ENCODE measurements around the gene SMTN.
A peak's percentile ranks its signal among the peaks of the same experiment; 100 is the strongest.

SMTN gene

DNA sequence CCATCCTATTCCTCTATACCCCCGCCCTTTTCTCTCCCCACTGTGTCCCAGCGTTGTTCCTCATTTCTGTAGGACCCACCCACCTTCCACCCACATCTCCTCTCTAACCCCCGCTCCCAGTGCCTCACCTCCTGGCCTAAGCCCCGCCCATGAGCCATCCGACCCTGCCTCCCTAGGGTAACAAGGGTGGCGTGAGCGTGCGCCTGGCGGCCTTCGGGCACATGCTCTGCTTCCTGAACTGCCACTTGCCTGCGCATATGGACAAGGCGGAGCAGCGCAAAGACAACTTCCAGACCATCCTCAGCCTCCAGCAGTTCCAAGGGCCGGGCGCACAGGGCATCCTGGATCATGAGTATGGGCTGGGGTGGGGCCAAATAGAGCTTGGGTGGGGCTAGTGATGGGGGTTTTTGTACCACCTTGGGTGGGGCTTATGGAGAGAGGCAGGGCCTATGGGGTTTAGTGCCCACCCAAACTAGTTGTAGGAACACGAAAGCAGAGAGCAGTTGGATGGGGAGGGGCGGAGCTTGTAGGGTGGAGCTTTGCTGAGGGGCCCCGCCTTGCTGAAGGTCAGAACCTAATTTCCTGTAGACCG is 46.2 kb downstream of the SMTN start:
- DNase-seq = no peak

DNA sequence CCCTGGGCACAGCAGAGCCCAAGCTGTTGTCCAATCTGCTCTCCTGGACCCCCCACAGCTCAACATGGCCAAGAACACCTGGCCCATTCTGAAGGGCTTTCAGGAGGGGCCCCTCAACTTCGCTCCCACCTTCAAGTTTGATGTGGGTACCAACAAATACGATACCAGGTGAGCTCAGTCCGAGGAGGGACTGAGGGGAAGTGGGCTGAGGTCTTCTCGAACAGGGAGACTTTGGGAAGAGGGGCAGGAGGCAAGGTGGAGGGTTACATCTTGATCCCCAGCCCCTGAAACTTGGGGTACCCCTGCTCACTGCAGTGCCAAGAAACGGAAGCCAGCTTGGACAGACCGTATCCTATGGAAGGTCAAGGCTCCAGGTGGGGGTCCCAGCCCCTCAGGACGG is 47.0 kb downstream of the SMTN start:
- no peak for DNase-seq

DNA sequence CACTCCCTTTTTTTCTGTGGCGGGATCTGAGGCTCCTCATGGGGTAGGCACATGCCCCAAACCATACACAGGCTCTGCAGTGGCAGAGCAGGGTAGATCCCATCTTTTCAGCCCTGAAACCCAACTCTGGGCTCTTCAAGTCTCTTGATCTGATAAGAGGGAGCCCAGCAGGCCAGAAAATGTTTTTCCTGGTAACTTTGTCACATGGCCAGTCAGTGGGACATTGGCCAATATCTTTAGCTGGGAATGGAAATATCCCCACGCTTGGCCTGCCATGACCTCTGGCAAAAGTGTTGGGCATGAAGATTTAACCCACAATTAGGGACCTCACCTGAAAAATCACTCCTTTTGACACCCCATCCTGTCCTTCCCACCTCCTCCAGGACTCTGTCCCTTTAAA is 49.8 kb downstream of the SMTN start:
- no peak for DNase-seq

- no peak for DNase-seq
These were observed 52.8 kb downstream of the SMTN start for GRCh38 chr22:31133911-31134310.

GRCh38 chr22:31134688-31135087 is 53.6 kb downstream of the SMTN start:
- DNase-seq = no peak

- DNase-seq = no peak
These were observed 54.6 kb downstream of the SMTN start for GRCh38 chr22:31135706-31136105.

GRCh38 chr22:31136155-31136554 is 55.0 kb downstream of the SMTN start:
- no peak for DNase-seq

DNA sequence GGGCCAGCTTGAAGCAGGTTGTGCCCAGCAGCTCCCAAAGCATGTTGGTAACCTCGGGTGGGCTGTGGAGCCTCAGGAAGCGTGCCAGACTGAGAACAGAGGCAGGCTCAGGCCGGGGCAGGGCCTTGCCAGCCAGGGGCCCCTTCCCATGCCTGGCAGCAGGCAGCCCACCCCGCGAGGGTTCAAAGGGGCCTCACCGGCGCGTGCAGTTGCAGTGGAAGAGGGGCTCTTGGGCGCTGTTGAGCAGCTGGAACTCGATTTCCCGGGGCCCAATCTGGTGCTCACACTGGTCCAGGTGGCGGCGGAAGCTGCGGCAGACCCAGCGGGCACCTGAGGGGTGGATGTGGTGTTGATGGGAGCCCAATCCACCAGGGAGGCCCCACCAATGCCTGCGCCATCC is 55.6 kb downstream of the SMTN start:
- DNase-seq = no peak

GRCh38 chr22:31137721-31138120 is 56.6 kb downstream of the SMTN start:
- no peak for DNase-seq

DNA sequence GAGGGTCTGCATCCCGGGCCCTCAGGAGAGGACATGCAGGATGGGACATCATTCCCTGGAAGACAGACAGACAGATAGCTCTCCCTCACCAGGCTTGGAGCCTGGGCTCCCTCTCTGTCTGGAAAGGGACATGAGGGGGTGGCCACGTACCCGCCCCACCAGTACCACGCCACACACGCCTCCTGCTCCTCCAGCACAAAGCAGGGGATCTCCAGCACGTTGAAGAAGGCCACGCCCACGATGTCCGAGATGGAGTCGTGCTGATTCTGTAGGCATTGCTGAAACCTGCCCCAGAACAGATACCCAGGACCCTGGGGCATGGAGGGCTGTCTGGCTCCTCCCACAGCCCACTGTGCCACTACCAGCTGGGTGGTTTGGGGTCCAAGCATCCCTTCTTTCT is 57.0 kb downstream of the SMTN start:
- DNase-seq = no peak

- DNase-seq = no peak
These were observed 57.9 kb downstream of the SMTN start for GRCh38 chr22:31139066-31139465.

GRCh38 chr22:31139866-31140716 is 59.0 kb downstream of the SMTN start, which contains the start of gene PLA2G3:
Gene PLA2G3 (minus strand): TSS chr22:31140508. CDS start chr22:31140354, 154 bp downstream.
- DNase-seq = peak; percentile 32

DNA sequence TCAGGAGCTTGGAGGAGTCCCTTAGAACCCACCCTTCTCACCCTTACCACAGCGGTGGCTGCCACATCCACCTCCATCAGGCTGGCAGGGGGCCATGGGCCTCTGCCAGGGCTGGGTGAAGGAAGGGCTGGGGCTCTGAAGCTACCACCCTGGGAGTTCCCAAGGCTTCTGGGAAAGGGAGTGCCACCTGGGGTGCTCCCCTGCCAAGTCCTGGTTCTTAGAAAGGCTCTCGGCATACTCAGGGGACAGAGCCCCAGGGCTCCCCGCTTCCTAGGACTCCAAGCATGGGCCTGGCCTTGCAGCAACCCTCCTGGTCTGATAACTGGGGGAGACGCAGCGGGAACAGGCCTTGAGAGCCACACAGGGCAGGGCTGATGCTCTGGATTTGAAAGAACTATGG is 59.6 kb downstream of the SMTN start:
- no peak for DNase-seq

DNA sequence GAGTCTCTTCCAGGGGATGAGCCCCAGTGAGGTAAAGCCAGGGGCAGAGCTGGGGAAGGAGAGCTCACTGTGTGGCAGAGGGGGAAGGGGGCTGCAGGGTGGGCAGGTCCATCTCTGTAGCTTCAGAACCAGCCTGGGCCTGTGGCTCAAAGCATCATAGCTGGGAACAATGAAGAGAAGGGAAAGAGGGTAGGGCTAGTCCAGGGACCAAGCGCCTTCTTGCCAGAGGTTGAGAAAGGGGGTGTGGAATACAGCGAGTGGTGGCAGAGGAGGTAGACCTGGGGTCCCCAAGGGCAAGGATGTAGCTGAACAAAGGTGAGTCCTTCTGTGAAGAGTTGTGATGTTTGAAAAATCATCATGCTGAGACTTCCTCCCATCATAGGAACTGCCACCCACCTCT is 60.4 kb downstream of the SMTN start:
- DNase-seq = no peak

DNA sequence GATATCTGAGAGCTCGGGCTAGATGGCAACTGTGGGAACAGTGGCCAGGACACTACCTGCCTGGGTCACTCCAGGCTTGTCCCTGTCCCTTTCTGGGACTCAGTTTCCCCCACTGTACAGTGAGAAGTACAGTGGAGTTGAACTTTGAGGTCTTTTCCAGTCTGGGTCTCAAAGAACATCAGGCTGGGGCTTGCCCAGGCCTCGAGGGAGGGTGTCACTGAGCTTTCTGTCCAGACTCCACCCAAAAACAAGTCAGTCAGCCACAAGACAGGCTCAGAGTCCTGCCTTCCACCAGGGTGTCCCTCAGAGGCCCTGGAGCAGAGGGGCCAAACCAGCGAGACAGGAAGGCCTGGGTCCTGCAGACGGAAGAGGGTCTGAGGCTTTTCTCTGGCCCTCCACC is 61.2 kb downstream of the SMTN start:
- no peak for DNase-seq

DNA sequence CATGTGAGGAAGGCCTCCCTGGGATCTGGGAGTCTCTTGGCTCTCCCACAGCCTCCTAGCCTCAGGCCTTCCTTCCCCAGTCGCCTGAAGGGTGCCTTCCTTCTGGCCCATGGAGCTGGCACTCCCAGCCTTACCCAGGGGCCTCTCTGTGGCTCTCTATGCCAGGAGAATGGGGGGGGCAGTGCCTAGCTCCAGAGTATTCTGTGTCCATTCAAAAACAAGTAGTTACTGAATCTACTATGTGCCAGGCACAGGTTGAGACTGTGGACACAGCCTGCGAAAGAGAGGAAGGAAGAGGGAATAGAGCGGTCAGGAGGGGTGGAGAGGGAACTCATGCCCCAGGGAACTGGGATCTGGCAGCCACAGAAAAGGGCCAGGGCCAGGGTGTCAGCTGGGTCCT is 61.9 kb downstream of the SMTN start:
- DNase-seq = no peak

- no peak for DNase-seq
These were observed 62.4 kb downstream of the SMTN start for GRCh38 chr22:31143537-31143936.

GRCh38 chr22:31144223-31144622 is 63.1 kb downstream of the SMTN start:
- no peak for DNase-seq

DNA sequence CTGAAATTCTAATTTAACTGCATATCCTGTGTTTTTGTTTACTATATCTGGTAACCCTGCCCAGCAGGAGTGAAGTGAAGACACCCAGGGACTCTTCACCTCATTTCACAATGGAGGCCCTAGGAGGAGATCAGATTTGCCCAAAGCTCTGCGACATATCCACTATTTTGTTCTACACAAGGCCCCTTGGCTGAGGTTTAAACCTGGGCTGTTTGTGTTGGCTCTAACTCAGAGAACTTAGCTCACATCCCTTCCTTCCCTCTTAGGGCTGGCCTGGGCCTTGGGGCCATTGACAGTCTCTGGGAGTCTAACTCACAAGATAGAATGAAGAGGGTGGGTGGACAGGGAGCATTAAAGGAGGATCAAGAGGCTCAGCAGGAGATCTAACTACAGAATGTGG is 67.4 kb downstream of the SMTN start:
- no peak for DNase-seq

DNA sequence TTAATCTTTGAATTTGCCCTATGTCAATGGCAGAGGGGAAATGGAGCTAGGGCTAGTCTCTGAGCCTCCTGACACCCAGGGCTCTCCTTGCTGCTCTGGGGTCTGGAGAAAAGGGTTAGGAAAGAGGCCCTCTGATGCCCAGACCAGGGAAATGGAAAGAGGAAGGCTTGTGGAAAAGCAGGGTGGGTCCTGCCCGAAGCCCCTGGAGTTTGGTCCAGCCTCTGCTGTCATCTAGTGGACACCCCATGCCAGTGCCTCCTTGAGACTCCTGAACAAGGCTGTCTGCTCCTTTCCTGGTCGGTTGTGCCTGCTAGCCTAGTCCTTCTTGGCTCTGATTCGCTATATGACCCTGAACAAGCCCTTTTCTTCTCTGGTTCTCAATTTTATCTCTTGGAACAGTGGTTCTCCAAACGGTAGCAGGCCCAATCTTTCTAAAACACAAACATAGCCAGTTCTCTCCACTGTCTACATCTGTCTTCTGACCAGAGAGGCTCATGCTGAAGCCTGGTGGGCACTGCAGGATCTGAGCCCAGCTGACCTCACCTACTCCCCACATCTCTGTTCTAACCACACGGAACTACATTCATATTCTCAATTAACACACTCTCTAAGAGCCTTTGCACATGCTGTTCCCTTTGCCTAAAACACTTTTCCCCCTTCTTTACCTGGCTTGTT is 68.0 kb downstream of the SMTN start:
- peak; percentile 73 for DNase-seq

- no peak for DNase-seq
These were observed 69.5 kb downstream of the SMTN start for GRCh38 chr22:31150615-31151014.

DNA sequence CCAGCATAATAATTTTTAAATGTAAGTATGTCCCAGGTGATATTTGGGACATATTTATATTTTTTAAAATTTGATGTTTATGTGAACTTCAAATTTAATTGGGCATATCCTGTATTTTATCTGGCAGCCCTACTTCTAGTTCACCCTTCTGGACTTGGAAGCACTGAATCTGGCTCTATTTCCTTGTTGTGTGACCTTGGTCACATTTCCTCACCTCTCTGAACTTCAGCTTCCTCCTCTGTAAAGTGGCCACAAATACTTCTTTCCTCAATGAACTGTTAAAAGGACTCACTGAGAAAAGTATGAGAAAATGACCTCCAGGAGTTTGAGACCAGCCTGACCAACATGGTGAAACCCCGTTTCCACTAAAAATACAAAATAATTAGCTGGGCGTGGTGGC is 70.8 kb downstream of the SMTN start:
- no peak for DNase-seq

DNA sequence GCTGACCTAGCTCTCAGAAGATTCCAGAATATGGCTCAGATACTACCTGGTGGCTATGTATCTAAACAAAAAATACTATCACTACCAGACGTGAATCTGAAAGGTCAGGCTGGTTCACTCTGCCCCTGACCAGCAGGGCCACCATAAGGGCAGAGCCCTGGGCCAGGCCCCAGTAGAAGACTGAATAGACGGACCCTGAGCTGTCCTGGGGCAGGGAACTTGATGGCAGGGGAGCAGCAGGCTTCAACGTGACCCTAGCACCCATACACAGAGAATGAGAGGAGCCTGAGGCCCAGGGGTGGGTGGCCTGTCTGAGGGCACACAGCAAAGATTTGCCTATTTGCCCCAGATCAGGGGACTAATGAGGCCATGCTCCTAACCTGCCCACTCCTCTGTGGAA is 72.2 kb downstream of the SMTN start:
- no peak for DNase-seq
